OCI-LY7 (cell line): ENCODE results near the gene PACS2. TPM values are rescaled to one million over a fixed set of nuclear protein-coding genes. Genes with fewer than 3 reads are reported as not detected.

ENCODE experiments used
- BruUV-seq: library from RNA; stranded (reverse); fragments of 400-500 nt; replicated peaks from 2 replicates; lab custom pipeline; 2021; lab: Mats Ljungman, UMichigan
- CTCF ChIA-PET: fragments of 300-600 bp; sonication (Branson Sonifier 250); formaldehyde crosslinking; loops from one replicate; lab custom pipeline; 2022; ENCODE audit warnings: antibody characterized with exemption; ENCODE audit not compliant: unreplicated experiment; lab: Charles Lee
- POLR2A ChIA-PET: fragments of 300-600 bp; sonication (Branson Sonifier 250); formaldehyde crosslinking; loops from one replicate; lab custom pipeline; 2022; ENCODE audit warnings: antibody characterized with exemption; lab: Charles Lee
- DNase-seq: peaks from one replicate; pipeline ENCODE4 v3.0.0-alpha.2; 2015; ENCODE audit warnings: low spot score
- H2AFZ ChIP-seq: fragments of 200-600 bp; sonication (generic), shearing (Covaris generic); 2 replicates; pipeline ENCODE4 v1.6.1; 2014; ENCODE audit warnings: mild to moderate bottlenecking, antibody characterized with exemption, low read length, moderate library complexity
- H3K27ac ChIP-seq: fragments of 200-600 bp; sonication (generic); 2 replicates; pipeline ENCODE4 v1.5.1; 2014; ENCODE audit warnings: mixed run types, low read depth, mild to moderate bottlenecking, moderate library complexity, low read length, inconsistent platforms; ENCODE audit not compliant: poor library complexity, severe bottlenecking
- H3K36me3 ChIP-seq: fragments of 200-600 bp; sonication (generic); 2 replicates; pipeline ENCODE4 v1.6.1; 2014; ENCODE audit warnings: mild to moderate bottlenecking, antibody characterized with exemption, low read length, moderate library complexity, mixed read lengths; ENCODE audit not compliant: insufficient read depth
- H3K4me1 ChIP-seq: fragments of 200-600 bp; sonication (generic); 2 replicates; pipeline ENCODE4 v1.5.1; 2014; ENCODE audit warnings: mild to moderate bottlenecking, low read length; ENCODE audit not compliant: insufficient read depth, poor library complexity, severe bottlenecking
- H3K4me2 ChIP-seq: fragments of 200-600 bp; sonication (generic); 2 replicates; pipeline ENCODE4 v1.6.1; 2014; ENCODE audit warnings: mild to moderate bottlenecking, low read length
- H3K4me3 ChIP-seq: fragments of 200-600 bp; sonication (generic); 2 replicates; pipeline ENCODE4 v1.5.1; 2014; ENCODE audit warnings: mild to moderate bottlenecking, low read depth, low read length; ENCODE audit not compliant: poor library complexity, severe bottlenecking
- H3K79me2 ChIP-seq: fragments of 200-600 bp; sonication (generic); 2 replicates; pipeline ENCODE4 v1.6.1; 2016; ENCODE audit warnings: low read depth, mild to moderate bottlenecking, low read length, moderate library complexity, mixed read lengths; ENCODE audit not compliant: insufficient read depth
- H3K9me2 ChIP-seq: fragments of 200-600 bp; sonication (generic); 2 replicates; pipeline ENCODE4 v1.6.1; 2016; ENCODE audit warnings: mild to moderate bottlenecking, low read length, mixed read lengths; ENCODE audit not compliant: insufficient read depth
- H3K9me3 ChIP-seq: fragments of 200-600 bp; sonication (generic); 2 replicates; pipeline ENCODE4 v1.6.1; 2014; ENCODE audit warnings: mild to moderate bottlenecking, mixed run types, low read length, mixed read lengths
- H4K20me1 ChIP-seq: fragments of 200-600 bp; sonication (generic); 2 replicates; pipeline ENCODE4 v1.6.1; 2014; ENCODE audit warnings: mild to moderate bottlenecking, antibody characterized with exemption, low read length, moderate library complexity, mixed read lengths; ENCODE audit not compliant: insufficient read depth
- EZH2phosphoT487 ChIP-seq: fragments of 200-600 bp; sonication (generic); IDR thresholded peaks from 2 replicates; pipeline ENCODE4 v1.6.1; 2018; ENCODE audit warnings: low read depth, borderline replicate concordance, mild to moderate bottlenecking, mixed run types, antibody characterized with exemption, low read length, moderate library complexity, mixed read lengths
- intact Hi-C: fragments of 100-400 bp; cut with micrococcal nuclease; formaldehyde crosslinking; loops from one replicate; pipeline ENCODE4 v1.10.0; 2022; ENCODE audit not compliant: unreplicated experiment
- total RNA-seq, 2 experiments: library from RNA; depleted of rRNA in 1 of 2; stranded (reverse); fragments of >200 nt in 1 of 2; shearing (Covaris generic) in 1 of 2; gene quantifications; 2 replicates each; pipeline ENCODE4 v1.2.3, GENCODE V29; 2014 to 2022
- TF ChIP-seq, protein P1 (sequence below): fragments of 200-600 bp; sonication (generic); conservative IDR thresholded peaks from 2 replicates; pipeline ENCODE4 v1.5.1; 2014; ENCODE audit warnings: mild to moderate bottlenecking, antibody characterized with exemption, low read length, moderate library complexity, mixed read lengths

The PACS2 gene
- total RNA-seq, 2 experiments from 2014 or later = 45.4 to 46.9 TPM

DNA sequence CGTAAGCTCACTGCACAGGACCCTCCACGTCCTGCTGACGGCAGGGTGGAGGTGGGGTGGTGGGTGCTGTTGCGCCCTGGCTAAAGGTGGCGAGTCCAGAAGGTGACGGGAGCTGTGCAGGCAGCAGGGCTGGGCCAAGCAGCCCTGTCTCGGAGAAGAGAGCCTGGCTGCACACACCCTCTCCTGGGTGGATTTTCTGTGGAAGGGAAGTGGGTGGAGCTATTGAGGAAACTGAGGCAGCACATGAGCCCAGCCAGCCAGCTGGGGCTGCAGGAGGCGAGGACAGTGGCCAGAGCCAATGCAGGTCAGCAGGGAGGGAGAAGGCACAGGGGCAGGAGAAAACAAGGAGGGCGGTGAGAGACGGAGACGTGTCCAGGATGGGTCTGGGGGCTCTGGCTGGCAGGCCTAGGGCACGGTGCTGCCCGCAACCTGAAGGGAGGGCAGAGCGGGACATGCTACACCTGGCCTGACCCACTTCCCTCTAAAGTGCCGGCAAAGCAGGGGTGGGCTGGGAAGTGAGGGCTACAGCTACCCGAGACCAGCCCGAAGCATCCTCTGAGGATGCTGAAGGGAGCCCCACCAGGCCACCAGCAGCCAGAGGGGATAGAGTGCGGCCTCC is 45.7 kb upstream of the PACS2 start:
- no peaks in the 10 kb centered on the region; the same call in 1 of the 2 replicates for H4K20me1 ChIP-seq
- intact Hi-C loops = no loop called here
- H3K9me2 ChIP-seq = no peaks in the 10 kb centered on the region
- no peak overlapping the region for H3K4me3 ChIP-seq
- H3K27ac ChIP-seq = no peak overlapping the region
- ChIA-PET CTCF (no interaction called here), POLR2A (interaction anchor here (0.5 to 1.6 kb wide), 3 partner anchors 10 to 193 kb away, joined by 3 to 7 read pairs (median 3); no protein-coding TSS in a partner anchor)
- no peaks in the 10 kb centered on the region for H3K36me3 ChIP-seq
- no peaks in the 10 kb centered on the region for H3K9me3 ChIP-seq
- no peak overlapping the region for H3K4me2 ChIP-seq
- DNase-seq = no peak
- H3K4me1 ChIP-seq = no peaks in the 10 kb centered on the region
- no peak for TF ChIP-seq EZH2phosphoT487
- TF ChIP-seq, protein P1, sequence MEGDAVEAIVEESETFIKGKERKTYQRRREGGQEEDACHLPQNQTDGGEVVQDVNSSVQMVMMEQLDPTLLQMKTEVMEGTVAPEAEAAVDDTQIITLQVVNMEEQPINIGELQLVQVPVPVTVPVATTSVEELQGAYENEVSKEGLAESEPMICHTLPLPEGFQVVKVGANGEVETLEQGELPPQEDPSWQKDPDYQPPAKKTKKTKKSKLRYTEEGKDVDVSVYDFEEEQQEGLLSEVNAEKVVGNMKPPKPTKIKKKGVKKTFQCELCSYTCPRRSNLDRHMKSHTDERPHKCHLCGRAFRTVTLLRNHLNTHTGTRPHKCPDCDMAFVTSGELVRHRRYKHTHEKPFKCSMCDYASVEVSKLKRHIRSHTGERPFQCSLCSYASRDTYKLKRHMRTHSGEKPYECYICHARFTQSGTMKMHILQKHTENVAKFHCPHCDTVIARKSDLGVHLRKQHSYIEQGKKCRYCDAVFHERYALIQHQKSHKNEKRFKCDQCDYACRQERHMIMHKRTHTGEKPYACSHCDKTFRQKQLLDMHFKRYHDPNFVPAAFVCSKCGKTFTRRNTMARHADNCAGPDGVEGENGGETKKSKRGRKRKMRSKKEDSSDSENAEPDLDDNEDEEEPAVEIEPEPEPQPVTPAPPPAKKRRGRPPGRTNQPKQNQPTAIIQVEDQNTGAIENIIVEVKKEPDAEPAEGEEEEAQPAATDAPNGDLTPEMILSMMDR = no peak
- no peak overlapping the region for H2AFZ ChIP-seq
- no peaks in the 10 kb centered on the region for H3K79me2 ChIP-seq
- BruUV-seq = no TSS peak

DNA sequence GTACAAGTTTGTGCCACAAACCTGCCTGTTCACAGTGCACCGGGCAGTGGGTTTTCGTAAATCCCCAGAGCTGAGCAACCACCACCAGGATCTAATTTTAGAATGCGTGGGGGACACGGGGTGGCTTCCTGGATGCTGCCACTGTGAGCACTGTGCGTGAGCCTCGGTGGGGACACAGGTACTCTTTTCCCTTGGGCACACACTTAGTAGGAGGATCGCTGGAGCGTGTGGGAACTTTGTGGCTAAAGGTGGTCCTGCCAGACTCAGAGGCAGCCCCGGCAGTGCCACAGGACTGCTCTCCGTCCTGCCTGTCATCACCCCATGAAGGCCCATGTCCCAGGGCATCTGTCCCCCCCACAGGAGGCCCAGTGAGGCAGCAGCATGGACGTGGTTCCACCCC is 45.1 kb upstream of the PACS2 start:
- Histone ChIP-seq H3K9me3 (no peaks in the 10 kb centered on the region), H3K4me3 (no peak overlapping the region), H3K27ac (no peak overlapping the region), H3K79me2 (no peaks in the 10 kb centered on the region), H3K9me2 (no peaks in the 10 kb centered on the region), H3K4me2 (no peak overlapping the region), H2AFZ (no peak overlapping the region), H3K36me3 (no peaks in the 10 kb centered on the region), H3K4me1 (no peaks in the 10 kb centered on the region), H4K20me1 (no peaks in the 10 kb centered on the region; the same call in 1 of the 2 replicates)
- TF ChIP-seq EZH2phosphoT487 = no peak
- TF ChIP-seq, protein P1 = no peak
- DNase-seq = no peak
- POLR2A ChIA-PET = interaction anchor here (0.5 kb wide), 1 partner anchor 194 kb away, joined by 3 read pairs; no protein-coding TSS in a partner anchor
- intact Hi-C loops = no loop called here
- BruUV-seq = no TSS peak
- CTCF ChIA-PET = no interaction called here

DNA sequence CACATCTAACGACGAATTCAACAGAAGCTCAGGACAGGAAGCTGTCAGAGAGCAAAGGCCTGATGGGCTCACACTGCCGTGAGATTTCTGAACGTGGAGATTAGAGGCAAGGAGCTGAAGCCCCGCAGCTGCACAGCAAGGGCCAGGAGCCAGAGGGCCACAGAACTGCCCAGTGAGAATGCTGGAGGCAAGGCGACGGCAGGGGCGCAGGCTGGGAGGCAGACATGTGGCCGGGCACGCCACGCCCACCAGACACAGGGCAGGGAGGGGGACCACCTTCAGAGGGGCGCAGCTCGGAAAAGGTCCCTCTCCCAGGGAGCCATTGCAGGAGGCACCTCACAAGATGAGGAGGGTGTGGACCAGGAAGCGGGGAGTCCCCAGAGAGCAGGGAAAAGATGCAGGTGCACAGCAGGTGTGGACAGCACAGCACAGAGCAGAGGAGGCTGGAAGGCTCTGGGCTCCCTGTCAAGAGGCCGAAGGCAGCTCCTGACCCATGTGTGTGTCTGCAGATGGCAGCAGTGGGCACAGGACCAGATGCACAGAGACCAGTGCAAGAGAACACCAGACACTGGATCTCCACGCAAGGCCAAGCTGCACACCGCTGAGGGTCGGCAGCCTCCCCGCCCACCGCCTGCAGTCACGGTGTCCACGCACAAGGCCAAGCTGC is 43.2 kb upstream of the PACS2 start:
- ChIA-PET POLR2A (interaction anchor here (0.7 kb wide), 1 partner anchor 106 kb away, joined by 3 read pairs; no protein-coding TSS in a partner anchor), CTCF (no interaction called here)
- H3K79me2 ChIP-seq = no peaks in the 10 kb centered on the region
- no peaks in the 10 kb centered on the region for H3K4me1 ChIP-seq
- H3K27ac ChIP-seq = no peak overlapping the region
- no TSS peak for BruUV-seq
- no peak overlapping the region for H3K4me3 ChIP-seq
- H3K36me3 ChIP-seq = no peaks in the 10 kb centered on the region
- H3K9me2 ChIP-seq = no peaks in the 10 kb centered on the region
- no peak overlapping the region for H3K4me2 ChIP-seq
- no peaks in the 10 kb centered on the region; the same call in 1 of the 2 replicates for H4K20me1 ChIP-seq
- DNase-seq = no peak
- H2AFZ ChIP-seq = no peak overlapping the region
- intact Hi-C loops = no loop called here
- TF ChIP-seq, protein P1 = no peak
- TF ChIP-seq EZH2phosphoT487 = no peak
- H3K9me3 ChIP-seq = no peaks in the 10 kb centered on the region
